Fibroblast of lung (primary cell): ENCODE data around the gene PARP12.

ENCODE experiments used
- EZH2 ChIP-seq: IDR thresholded peaks from 2 replicates; pipeline ENCODE4 v1.5.1; 2012; ENCODE audit warnings: low read length, control low read depth, mild to moderate bottlenecking; ENCODE audit errors: missing control alignments
- TF ChIP-seq, protein P1 (sequence below), 2 donors: IDR thresholded peaks in 1 of 2; conservative IDR thresholded peaks in 1 of 2; 1 replicate in 1 of 2; 2 replicates in 1 of 2; pipeline ENCODE4 v1.5.1; 2011 to 2012; ENCODE audit warnings: low read length in 2 of 2, control low read depth in 1 of 2, inconsistent platforms in 1 of 2, low read depth in 1 of 2, mild to moderate bottlenecking in 1 of 2

DNA sequence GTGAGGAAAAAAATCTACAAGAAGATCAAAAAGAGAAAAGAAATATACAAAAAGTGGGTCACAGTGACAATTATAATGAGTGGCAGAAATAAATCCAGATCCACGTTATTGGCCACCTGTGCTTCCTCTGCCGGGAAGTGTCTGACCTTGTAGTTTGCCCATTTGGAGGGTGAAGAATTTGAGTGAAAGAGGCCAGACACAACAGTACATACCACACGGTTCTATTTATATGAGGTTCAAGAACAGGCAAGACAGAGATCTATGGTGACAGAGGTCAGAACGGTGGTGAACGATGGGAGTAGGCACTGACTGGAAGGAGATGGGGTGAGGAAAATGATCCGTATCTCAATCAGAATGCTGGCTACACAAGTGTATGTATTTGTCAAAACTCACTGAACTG, 17.1 kb downstream of the PARP12 start:
- TF ChIP-seq, protein P1, sequence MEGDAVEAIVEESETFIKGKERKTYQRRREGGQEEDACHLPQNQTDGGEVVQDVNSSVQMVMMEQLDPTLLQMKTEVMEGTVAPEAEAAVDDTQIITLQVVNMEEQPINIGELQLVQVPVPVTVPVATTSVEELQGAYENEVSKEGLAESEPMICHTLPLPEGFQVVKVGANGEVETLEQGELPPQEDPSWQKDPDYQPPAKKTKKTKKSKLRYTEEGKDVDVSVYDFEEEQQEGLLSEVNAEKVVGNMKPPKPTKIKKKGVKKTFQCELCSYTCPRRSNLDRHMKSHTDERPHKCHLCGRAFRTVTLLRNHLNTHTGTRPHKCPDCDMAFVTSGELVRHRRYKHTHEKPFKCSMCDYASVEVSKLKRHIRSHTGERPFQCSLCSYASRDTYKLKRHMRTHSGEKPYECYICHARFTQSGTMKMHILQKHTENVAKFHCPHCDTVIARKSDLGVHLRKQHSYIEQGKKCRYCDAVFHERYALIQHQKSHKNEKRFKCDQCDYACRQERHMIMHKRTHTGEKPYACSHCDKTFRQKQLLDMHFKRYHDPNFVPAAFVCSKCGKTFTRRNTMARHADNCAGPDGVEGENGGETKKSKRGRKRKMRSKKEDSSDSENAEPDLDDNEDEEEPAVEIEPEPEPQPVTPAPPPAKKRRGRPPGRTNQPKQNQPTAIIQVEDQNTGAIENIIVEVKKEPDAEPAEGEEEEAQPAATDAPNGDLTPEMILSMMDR (conservative IDR thresholded peaks at IDR 0.05 in 1 of 2, IDR thresholded peaks at IDR 0.05 in 1 of 2; ENCODE audit: low read depth in 1 of 2, low read length in 2 of 2) = no peak
- TF ChIP-seq EZH2 = no peak
